Measurements from ENCODE around the gene FAM114A1. TPM values are rescaled to one million over a fixed set of nuclear protein-coding genes. Genes with fewer than 3 reads are reported as not detected.

The FAM114A1 gene
- total RNA-seq, 1 donor from 2014 or later: 81.3 TPM

Small RNA genes within 50 kb of the gene (microRNA-seq; reads per million reads assigned to microRNA genes)
- 931 reads per million, percentile 77 among the genes with 10 or more reads in this experiment for gene MIR574 (ENCODE audit: borderline number of aligned reads)

Other genes starting within 250 kb of the FAM114A1 start
- gene KLF3, start 203.6 kb upstream of the FAM114A1 start, total RNA-seq: 41.9 TPM
- 0.42 TPM for gene TLR10, start 84.8 kb upstream of the FAM114A1 start, total RNA-seq
- 25.4 TPM for gene TLR1, start 63.0 kb upstream of the FAM114A1 start, total RNA-seq
- gene TLR6, start 11.0 kb upstream of the FAM114A1 start, total RNA-seq: 7.3 TPM
- gene TMEM156, start 164.6 kb downstream of the FAM114A1 start, total RNA-seq: 0.96 TPM
- 45.4 TPM for gene KLHL5, start 194.4 kb downstream of the FAM114A1 start, total RNA-seq